Tongue (tissue), 2 donors: Measurements from ENCODE around the gene PIGO. TPM values are rescaled to one million over a fixed set of nuclear protein-coding genes. Genes with fewer than 3 reads are reported as not detected.

Experiments
- DNase-seq: peaks from one replicate; pipeline ENCODE4 v3.0.0-alpha.2; 2015
- total RNA-seq: library from RNA; depleted of rRNA; stranded (reverse); fragments of >200 nt; gene quantifications from one replicate; pipeline ENCODE4 v1.2.3, GENCODE V29; 2014

The PIGO gene
- total RNA-seq, result 13.4 TPM

DNA sequence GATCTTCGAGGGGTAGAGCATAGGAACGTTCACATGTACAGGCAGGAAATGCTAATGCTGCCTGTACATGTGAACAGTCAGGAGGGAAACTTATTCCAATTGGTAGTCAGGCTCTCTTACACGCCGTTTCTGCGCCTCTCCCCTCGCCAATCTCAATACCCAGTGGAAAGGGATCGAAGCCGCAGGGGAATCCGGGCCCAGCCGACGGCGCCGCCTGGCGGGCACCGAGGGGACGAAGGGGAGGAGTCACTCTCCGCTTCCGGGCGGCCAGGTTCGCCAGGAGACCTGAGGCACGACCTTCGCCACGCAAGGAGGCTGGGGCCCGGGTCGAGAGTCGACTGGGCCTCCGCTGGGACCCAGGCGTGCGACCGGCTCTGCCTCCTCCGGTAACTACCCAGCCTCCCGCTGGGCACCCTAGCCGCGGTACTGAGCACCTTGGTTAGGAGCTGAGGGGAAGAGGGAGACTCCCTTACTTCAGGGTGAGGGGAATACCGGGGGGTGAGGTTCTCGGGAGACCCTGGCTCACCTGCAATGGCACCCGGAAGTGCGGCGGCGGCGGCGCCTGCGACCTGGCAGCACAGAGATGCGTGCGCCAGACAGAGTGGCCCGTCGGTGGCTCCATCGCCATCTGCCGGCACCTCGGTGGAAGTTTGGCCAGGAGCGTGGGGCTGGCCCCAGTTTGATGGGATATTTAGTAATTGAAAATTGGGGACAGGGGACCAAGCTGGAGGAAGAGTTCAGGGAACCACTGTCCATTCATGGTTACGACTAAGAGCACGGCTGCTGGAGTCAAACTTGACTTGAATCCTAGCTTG lies at the start of gene PIGO:
Gene PIGO, minus strand, starts transcription at position 557 of the 815 bp plus-strand sequence. CDS start 1,026 bp downstream, outside the sequence.
- DNase-seq, result peak; percentile 93

DNA sequence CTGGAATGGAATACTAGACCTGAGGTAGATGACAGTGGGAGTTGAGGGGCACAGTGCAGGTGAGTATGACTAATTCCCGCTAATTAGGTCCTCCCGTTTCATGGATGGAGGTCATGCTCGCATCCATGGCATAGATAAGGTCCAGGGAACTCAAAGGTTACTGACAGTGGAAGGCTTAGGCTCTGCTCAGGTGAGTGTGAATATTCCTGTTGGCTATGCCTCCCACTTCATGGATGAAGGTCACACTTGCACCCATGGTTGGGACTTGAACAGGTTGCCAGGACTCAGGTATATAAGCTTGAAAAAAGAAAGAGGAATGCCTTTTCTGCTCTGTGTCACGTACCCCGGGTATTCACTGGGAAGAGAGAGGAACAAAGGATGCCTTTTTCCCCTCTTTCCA lies 45.6 kb upstream of the PIGO start:
- no peak for DNase-seq

DNA sequence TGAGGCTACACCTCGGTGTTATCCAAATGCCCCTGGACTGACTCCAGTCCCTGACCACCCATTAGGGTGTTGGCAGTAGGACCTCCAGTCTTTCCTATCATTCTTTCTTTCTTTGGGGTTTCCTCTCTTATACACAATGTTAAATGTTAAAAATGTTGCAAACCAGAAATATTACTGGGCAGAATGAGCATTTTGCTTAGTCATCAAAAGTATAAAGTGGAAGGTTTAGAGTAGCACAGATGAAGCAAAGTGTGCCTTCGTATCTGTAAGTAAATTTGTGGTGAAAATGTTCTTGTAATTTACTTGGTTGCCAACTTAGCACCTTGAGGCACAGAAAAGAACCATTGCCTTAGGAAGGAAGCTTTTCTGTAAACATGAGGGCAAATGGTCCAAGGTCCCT lies 43.7 kb upstream of the PIGO start:
- no peak for DNase-seq

DNA sequence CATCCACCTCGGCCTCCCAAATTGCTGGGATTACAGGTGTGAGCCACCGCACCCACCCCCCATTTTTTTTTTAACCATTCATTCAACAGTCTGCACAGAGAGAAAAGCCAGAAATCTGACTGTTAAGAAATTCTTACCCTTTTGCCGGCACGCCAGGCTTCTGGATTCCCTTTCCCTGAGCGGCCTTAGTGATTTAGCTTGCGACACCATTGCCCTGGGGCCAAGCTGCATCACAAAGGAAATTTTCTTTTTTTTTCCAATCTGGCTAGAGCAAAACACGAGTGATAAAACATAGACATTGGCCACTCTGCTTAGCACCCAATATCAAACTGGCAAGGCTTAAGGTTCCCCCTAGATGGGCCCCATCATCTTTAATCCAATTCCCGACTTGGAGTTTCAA lies 40.5 kb upstream of the PIGO start:
- no peak for DNase-seq

DNA sequence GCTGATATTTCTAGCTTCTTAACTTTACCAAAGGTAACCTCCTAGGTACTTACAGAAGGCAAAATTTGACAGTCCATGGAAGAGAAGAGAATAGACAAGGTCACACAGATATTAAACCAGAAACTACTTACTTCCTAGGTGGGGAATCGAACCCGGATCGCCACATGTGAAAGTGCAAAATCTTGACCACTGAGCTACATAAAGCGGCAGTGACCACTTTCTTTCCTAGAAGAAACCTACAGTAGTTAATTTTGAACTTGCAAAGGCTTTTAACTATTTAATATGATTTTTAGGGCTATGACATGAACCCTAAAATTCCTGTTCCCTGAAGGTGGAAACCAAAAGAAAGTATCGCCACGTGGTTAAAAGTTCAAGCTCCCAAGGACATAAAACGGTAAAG lies 39.6 kb upstream of the PIGO start:
- no peak for DNase-seq

DNA sequence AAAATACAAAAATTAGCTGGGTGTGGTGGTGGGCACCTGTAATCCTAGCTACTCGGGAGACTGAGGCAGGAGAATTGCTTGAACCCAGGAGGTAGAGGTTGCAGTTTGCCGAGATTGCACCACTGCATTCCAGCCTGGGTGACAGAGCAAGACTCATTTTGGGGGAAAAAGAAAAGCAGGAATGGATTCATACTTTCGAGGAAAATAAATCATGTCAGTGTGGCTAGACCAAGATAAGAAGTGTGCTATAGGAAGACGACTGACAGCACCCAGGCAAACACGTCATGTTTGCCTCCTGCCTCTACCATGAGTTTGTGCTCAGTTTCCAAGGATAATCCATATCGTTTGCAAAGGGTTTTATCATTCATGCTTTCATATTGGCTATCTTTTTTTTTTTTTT lies 38.5 kb upstream of the PIGO start:
- no peak for DNase-seq

DNA sequence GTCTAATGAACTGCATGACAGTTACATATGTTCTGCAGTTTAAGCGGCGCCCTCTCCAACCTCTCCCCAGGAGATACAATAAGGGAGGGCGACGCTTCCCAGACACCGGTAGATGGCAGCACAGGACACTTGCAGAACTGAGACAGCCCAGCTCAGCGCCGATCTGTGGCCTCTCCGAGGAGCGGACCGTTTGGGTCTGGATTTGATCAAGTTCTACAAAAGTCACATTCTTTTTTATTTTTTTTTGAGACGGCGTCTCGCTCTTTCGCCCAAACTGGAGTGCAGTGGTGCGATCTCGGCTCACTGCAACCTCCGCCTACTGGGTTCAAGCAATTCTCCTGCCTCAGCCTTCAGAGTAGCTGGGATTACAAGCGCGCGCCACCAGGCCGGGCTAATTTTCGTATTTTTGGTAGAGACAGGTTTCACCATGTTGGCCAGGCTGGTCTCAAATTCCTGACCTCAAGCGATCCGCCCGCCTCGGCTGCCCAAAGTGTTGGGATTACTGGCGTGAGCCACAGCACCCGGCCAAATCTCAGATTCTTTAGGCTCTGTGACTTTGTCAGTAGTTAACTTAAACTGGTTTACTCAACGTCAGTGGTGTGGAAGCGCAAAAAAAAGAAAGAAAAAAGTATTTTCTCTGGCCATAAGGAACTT lies 20.6 kb upstream of the PIGO start:
- DNase-seq, result peak; percentile 97

DNA sequence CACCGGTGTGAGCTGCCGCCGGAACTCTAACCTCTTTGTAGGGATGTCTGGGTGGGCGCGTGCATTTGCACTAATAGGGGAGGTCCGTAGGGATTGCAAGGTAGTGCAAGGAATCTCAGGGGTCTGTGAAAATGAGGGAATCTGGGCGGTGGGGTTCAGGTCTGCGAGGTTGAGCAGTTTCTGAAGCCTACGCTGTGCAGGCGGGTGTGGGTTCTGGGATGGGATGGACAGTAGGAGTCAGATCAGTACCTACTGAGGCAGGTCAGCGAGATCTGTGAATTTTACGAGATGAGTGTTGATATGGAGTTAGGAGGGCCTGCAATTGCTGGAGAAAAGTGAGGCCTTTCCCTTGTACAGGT lies 20.1 kb upstream of the PIGO start:
- DNase-seq, result no peak

DNA sequence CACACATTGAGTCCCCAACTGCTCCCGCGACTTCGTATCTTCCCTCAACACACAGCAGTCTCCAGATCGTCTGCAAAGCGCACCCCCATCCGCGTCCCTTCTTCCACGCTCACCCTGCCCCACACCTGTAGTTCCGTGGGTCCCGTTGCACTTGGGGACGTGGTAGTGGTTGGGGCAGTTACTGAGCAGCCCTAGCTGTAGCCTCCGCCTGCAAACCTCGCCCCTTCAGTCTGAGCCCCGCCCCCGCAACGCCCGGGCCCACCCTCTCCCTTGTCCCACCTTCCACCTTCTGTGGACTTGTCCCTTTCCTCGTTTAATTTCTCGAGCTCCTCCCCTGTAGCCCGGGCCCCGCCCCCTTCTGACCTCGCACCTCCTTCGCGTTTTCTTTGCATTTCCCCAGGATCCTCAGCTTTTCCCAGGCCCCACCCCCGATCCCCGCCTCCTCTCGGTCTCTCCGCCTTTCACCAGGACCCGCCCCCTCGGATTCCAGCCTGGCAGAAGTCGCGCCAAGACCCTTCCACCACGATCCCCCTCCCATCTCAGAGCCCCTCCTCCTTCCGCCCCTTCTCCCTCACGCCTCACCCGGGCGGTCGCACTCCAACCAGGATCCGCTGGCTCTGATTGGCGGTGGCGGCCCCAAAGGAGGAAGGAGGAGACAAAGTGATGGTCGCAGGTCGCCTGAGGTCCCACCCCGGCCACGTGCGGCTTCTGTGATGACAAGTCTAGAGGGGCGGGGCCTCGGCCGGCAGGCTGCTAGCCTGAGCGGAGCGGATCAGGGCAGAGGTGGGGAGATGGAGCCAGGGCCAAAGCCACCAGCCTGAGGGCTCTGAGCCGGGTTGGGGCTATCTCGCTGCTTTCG lies 19.5 kb upstream of the PIGO start, which contains the start of gene ATOSB:
Gene ATOSB, minus strand, starts transcription at position 183 of the 859 bp plus-strand sequence. CDS start 7,588 bp downstream, outside the sequence.
- peak; percentile 98 for DNase-seq

DNA sequence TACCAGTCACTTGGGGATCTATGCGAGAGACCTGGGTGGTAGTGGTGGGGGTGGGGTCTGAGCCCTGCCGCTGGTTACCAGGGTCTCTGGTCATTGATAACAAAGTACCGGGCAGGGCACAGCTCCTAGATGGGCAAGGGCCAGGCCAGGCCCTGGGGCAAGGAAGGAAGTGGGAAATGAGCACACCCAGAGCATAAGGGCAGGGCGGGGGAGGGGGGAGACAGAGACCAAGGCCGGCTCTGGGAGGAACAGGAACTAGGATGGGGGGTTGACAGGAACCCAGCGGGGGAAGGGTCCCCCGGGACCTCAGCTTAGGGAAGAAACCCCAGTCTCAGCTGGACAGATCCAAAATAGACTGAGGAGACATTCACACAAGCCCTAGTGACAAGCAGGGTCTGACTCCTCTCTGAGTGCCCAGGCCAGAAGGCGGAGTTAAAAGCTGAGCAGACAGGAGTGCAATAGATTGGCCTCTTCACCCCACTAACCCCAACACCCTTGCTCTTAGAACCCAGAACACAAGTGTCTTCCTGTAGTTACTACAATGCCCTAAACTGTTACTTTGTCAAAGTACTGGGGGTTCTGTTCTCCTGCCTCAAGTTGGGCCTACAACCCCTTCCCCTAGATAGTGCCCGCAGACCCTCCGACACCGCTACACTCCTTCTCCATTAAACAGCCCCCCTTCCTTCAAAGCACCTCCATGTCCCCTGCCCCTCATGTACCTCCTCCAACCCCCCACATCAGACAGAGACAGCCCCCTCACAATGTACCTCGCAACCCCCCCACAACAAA lies 18.6 kb upstream of the PIGO start:
- peak; percentile 30 for DNase-seq

DNA sequence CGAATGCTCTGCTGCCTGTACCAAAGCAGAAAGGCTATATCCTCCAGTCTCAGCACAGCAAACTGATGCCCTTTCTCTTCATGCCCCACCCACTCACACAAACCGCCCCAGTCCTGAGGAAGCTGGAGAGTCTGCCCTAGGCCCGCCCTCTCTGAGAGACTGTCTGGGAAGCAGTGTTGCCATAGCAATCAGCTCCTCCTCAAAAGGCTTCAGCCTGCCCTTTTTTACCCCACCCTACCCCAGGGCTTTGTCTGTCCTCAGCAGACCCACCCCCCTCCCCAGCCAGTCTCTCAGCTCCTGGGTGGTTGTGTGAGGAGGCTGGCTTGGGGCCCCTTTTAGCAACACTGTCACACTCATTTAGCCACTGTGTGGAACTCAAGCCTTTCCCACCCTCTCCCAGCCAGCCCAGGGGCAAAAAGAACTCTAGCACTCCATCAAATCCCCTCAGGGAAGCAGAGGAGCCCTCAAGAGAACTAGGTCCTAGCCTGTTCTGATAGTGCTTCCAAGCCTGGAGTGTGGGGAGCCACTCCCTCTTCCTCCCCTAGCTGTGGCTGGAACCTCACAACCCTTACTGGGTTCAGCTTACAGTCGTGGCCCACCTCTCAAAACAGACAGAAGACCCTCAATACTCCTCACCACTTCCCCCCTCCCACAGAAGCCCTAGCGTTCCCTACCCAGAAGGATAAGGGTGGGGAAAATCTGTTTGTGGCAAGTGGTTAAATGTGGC lies 17.9 kb upstream of the PIGO start:
- DNase-seq, result peak; percentile 91

DNA sequence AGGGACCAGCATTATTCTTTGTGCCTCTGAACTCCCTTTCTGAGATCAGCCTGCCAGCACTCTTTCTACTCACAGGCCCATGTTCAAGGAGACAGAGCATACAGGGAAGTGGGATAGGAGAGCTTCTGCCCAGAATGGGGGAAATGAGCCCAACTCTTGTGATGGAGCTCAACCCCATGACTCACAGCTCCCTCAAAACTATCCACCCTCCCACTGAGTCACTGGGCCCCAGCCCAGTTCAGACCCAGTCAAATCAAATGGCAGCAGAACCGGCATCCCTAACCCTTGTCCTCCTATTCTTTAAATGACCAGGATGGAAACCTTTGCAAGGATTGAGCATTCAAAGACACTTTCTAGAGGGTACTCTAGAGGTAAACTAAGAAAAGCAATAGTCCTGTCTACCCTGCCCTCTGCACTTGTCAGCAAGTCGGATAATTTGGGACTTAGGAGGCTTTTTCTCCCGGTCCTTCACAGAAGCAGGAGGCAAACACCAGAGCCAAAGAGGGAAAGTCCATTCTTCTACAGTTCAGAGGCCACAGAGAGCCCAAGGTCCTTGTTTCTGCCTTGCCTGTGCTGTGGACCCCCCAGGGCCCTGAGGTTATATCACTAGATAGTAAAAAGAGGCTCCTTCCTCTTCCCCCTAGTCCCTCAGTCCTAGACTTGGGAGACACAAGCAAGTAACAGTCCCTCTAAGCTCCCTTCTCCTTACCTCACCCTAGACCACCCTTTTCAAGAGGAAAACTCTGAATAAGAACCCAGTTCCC lies 16.0 kb upstream of the PIGO start:
- DNase-seq, result no peak

DNA sequence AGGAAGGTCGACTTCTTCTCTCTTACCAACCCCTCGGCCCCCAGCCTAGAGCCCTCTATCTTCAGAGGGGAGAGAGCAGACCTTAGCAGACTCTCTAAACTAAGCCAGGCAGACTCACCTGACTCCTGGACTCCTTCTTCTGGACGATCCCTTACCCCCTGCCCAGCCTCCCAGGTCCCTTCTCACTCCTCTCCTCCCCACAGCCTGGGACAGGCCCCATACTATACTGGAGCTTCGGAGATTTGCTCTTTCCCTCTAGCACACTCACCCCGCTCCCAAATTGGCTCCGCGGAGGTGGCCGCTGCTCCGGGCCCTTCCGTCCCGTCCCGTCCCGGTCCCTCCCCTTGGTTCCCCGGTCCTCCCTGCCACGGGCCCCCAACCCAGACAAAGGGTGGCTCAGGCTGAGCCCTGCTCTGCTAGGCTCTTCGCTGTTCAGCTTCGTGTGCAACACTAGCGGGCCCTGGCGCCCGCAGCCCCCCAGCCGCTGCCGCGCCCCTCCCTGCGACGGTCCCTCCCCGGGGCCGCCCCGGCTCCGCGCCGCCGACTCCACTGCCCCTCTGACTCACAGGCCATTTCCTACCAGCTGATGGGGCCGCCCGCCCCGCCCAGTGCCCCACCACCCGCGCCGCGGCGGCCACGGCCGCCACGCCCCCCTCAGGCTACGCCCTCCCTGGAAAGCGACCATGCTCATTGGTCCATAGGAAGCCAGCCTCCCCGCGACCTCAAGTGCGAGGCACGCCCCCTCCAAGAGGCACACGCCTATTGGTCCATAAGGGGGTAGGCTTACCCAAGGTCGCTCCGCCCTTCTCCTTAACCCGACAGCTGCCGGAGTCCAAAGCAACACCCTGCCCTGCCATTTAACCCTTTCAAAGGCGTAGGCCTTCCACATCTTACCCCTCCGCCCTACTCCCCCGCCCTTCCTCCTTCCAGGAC lies 14.9 kb upstream of the PIGO start:
- DNase-seq, result peak; percentile 99

DNA sequence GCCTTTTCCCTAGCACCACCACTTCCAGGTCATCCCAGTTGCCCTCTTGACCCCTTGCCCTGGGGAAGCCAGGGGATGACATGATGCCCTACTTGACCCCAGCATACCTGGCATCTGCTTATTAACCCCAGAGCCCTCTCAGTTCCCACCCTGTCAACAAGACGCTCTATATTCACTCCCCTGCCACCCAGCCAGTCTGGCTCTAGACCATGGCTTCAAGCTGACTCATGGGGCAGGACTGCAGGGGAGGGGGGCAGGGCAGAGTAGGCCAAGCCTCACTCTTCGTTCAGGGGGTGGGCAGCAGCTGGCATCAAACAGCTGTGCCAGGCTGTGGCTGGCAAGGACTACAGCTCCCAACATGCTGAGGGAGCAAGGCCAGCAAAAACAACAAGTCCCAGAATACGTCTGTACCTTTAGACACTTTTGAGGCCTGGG lies 14.0 kb upstream of the PIGO start:
- DNase-seq, result peak; percentile 84

DNA sequence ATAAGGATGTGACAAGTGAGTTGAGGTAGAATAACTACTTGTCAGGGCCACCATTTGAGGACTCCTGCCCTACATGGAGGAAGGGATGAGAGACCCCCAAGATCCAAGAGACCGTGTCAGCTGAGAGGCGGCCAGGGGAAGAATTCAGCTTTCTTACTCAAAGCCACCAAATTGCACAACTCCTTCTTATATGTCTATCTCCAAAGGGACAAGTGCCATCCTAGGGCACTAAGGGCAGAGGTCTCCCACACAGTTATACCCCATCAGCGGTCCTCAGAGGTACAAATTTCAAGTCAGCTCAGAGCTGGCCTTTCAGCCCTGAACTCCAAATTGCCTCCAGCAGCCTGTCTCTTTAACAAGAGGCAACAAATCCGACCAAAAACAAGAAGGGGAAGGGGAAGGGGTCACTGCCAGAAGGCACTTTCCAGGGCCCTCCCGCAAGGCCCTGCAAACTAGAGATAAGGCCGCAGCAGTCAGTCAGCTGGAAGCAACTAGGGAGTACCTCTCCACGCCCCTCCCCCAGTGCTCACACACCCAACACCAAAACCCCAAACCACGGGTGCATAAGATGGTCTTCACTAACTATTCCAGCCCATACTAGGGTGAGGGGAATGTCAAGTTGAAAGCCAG lies 12.7 kb upstream of the PIGO start:
- DNase-seq, result no peak

DNA sequence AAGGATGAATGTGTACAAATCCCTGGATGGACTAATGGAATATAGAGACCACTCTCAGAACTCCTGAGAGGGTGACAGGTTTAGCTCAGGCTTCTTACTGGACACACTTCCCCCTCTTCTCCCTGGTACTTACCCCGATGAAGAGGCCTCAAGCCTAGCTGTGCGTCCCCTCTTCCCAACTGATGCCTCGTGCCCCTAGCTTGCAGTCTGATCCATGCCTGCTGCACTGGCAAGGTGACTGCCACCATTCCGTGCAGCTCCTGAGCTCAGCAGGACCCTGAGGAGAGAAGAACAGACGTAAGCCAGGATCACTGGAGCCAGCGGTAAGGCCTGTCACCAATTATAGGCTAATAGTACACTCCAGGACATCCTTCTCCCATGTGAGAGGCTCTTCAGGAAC lies 12.1 kb upstream of the PIGO start:
- DNase-seq, result no peak

DNA sequence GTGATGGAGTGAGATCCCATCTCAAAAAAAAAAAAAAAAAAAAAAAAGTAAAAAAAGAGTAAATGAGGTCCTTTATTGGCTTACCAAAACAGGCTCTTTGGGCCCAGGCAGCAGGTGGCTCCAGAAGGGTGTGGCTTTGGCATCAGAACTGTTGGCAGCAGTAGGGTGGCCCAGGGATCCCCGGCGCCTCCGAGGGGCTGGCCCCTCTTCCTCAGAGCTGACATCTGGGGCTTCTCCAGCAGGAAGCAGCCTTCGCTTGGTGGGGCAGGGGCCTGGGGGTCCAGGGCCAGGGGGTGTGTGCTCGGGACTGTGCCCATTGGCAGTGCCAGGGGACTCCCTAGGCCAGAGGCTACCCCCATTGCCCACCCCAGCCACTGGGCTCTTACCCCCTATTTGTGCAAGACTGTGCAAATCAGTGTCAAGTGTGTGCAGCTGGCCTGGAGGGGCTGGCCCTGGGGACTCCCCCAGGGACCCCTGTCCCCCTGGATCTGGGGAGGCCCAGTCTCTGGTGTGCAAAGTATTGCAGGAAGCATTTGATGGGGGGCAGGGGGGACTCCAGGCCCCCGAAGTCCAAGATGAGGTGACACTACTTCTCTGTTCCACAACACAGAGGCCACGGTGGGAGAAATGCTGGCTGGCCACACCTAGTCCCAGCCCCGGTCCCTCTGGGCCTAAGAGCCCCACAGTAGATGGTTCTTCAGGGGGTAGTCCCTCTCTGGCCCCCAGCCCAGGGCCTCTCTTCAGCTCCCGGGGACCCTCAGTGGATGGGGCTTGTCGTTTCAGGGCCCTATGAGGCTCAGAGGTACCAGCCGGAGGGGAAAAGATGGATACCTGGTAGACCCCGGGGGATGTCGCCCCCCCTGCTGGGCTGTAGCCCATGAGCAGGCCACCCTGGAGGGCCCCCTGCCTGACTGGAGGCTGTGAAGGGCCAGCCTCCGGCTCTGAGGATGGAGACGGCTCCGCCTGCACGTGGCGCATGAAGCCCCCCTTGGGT lies 11.2 kb upstream of the PIGO start:
- DNase-seq, result no peak

DNA sequence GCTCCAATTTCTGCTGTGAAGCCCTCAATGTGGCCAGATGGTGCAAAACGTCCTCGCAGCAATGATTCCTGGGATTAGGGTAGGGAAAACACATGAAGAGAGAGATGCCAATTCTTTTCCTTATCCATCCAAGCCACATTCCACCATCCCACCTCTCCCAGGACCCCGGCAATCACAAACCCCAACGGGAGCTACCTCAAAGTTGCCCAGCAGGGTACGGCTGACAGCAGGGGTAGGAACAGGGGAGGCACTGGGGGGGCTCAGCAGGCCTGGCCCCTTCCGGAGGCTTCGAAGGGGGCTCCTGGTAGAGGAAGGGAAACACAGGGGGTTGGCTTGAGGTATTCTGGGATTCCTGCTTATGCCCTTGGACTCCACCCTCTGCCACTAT lies 9.9 kb upstream of the PIGO start:
- DNase-seq, result no peak
